GM12878 (cell line): ENCODE data around the gene CILP2. TPM values are rescaled to one million over a fixed set of nuclear protein-coding genes. Genes with fewer than 3 reads are reported as not detected.

Source experiments
- ATAC-seq: fragments of 200-7000 bp; cut with Tn5 transposase; 3 replicates; pipeline ENCODE4 v1.9.1; 2020; ENCODE audit warnings: mild to moderate bottlenecking, moderate library complexity
- BruUV-seq: library from RNA; stranded (reverse); fragments of 400-500 nt; replicated peaks from 2 replicates; lab custom pipeline; 2021; lab: Mats Ljungman, UMichigan
- CTCF ChIA-PET: fragments of 300-600 bp; sonication (Branson Sonifier 250); formaldehyde crosslinking; extraction: SDS; loops from one replicate; lab custom pipeline; 2021; ENCODE audit warnings: inconsistent platforms; lab: Yijun Ruan, JAX
- POLR2A ChIA-PET: fragments of 350-600 bp; formaldehyde crosslinking; extraction: SDS; loops from one replicate; lab custom pipeline; 2021; ENCODE audit warnings: inconsistent platforms; lab: Charles Lee
- RAD21 ChIA-PET: fragments of 300-600 bp; sonication (Branson Sonifier 250); formaldehyde crosslinking; loops from one replicate; lab custom pipeline; 2023; ENCODE audit warnings: antibody characterized with exemption; ENCODE audit not compliant: unreplicated experiment; lab: Charles Lee
- SMC1A ChIA-PET: fragments of 300-600 bp; sonication (Branson Sonifier 250); formaldehyde crosslinking; loops from one replicate; lab custom pipeline; 2023; ENCODE audit not compliant: unreplicated experiment, uncharacterized antibody; lab: Charles Lee
- DNase-seq: peaks from one replicate; pipeline ENCODE4 v3.0.0-alpha.2; 2011; ENCODE audit warnings: low read depth, low spot score
- FAIRE-seq: peaks from 3 replicates; lab custom pipeline; 2011; peaks lifted over from hg19 to GRCh38; lab: Jason Lieb, UNC
- H2AFZ ChIP-seq: 2 replicates; pipeline ENCODE4 v1.6.0; 2011; ENCODE audit warnings: low read depth, low read length, control low read depth; ENCODE audit not compliant: control insufficient read depth
- H3K27ac ChIP-seq: 2 replicates; pipeline ENCODE4 v1.5.1; 2011; ENCODE audit warnings: control low read depth; ENCODE audit not compliant: control insufficient read depth, insufficient read depth
- H3K27me3 ChIP-seq, 2 experiments: replicated peaks in 1 of 2; 2 replicates each; pipeline versions ENCODE4 v1.6.0 to v1.6.1; 2011; ENCODE audit warnings: low read length in 1 of 2; ENCODE audit not compliant: control insufficient read depth in 2 of 2, insufficient read depth in 2 of 2
- H3K36me3 ChIP-seq, 2 experiments: 2 replicates each; pipeline ENCODE4 v1.5.1; 2011; ENCODE audit warnings: low read length in 1 of 2; ENCODE audit not compliant: control insufficient read depth in 2 of 2, insufficient read depth in 2 of 2
- H3K4me1 ChIP-seq: 2 replicates; pipeline ENCODE4 v1.6.1; 2011; ENCODE audit warnings: mild to moderate bottlenecking, low read length, moderate library complexity, mixed read lengths; ENCODE audit not compliant: control insufficient read depth, insufficient read depth
- H3K4me2 ChIP-seq: 2 replicates; pipeline ENCODE4 v1.6.0; 2011; ENCODE audit warnings: control low read depth; ENCODE audit not compliant: control insufficient read depth, insufficient read depth
- H3K4me3 ChIP-seq: fragments of 200-600 bp; sonication (generic); 2 replicates; pipeline ENCODE4 v1.5.1; 2016
- H3K79me2 ChIP-seq: 2 replicates; pipeline ENCODE4 v1.6.0; 2011; ENCODE audit warnings: low read length; ENCODE audit not compliant: control insufficient read depth, insufficient read depth
- H3K9ac ChIP-seq: 2 replicates; pipeline ENCODE4 v1.8.0; 2011; ENCODE audit warnings: low read length, control low read depth, mixed read lengths; ENCODE audit not compliant: control insufficient read depth, insufficient read depth
- H3K9me3 ChIP-seq: replicated peaks from 3 replicates; pipeline ENCODE4 v1.5.1; 2011; ENCODE audit warnings: mild to moderate bottlenecking, low read length; ENCODE audit not compliant: control insufficient read depth, insufficient read depth
- H4K20me1 ChIP-seq: 2 replicates; pipeline ENCODE4 v1.6.0; 2011; ENCODE audit not compliant: control insufficient read depth, insufficient read depth
- CUX1 ChIP-seq: IDR thresholded peaks from 2 replicates; pipeline ENCODE4 v1.6.1; 2012; ENCODE audit warnings: improper control_type of control experiment, low read depth, low read length; ENCODE audit not compliant: insufficient replicate concordance
- REST ChIP-seq: IDR thresholded peaks from 2 replicates; pipeline ENCODE4 v1.6.1; 2012; ENCODE audit warnings: mild to moderate bottlenecking, low read depth, low read length
- WGBS: methylation state at CpG from one replicate; pipeline ENCODE4 v1.1.6; 2016; ENCODE audit warnings: low lambda C conversion rate; ENCODE audit not compliant: insufficient replicate concordance, insufficient coverage; ENCODE audit errors: missing lambda C conversion rate; 5-methylcytosine and 5-hydroxymethylcytosine counted together
- in situ Hi-C: fragments of 300-500 bp; cut with MboI; formaldehyde crosslinking; loops from 9 replicates; pipeline ENCODE4 v1.14.3; 2018; ENCODE audit warnings: mixed read lengths
- intact Hi-C: fragments of 100-400 bp; cut with micrococcal nuclease; formaldehyde crosslinking; loops from one replicate; pipeline ENCODE4 v1.14.2; 2022; ENCODE audit not compliant: unreplicated experiment
- polyA plus RNA-seq, 11 experiments: library from polyadenylated mRNA; depleted of rRNA in 4 of 11; unstranded in 6 of 11; stranded (reverse) in 5 of 11; fragments of >200 nt; fragmentation: Nextera tagmentation in 4 of 11; fragmentation: Illumina TruSeq in 1 of 11; extraction: Ambion mirVana in 4 of 11; extraction: Trizol in 1 of 11; gene quantifications; 1 replicate in 1 of 11; 2 replicates in 10 of 11; pipeline versions ENCODE4 v1.2.1 to v1.2.3, GENCODE V29; 2011 to 2016; ENCODE audit warnings: inconsistent platforms in 2 of 11, missing spikeins in 2 of 11, low read depth in 1 of 11
- total RNA-seq, 4 experiments: library from RNA; depleted of rRNA in 3 of 4; stranded (reverse); fragments of >200 nt in 3 of 4; fragmentation: Illumina TruSeq in 1 of 4; extraction: Trizol in 1 of 4; gene quantifications; 2 replicates each; pipeline versions ENCODE4 v1.2.1 to v1.2.3, GENCODE V29; 2013 to 2021

CILP2 gene
- total and polyA plus RNA-seq, 10 of the 15 experiments (the other 5 are each of a cell fraction or from before 2014, with no cell fraction given): 0.05 to 0.08 (median 0.06) TPM; not detected in 6

- Histone ChIP-seq H4K20me1 (no peaks in the 10 kb centered on the region), H2AFZ (no peak overlapping the region), H3K4me3 (no peak overlapping the region)
- FAIRE-seq: no peak
- TF ChIP-seq REST: no peak
- no peak for TF ChIP-seq CUX1
- TF ChIP-seq, all 136 proteins: peak for 0
- H3K27me3 ChIP-seq: no peaks in the 10 kb centered on the region
- ChIA-PET SMC1A (no interaction called here), POLR2A (interaction anchor here (0.6 kb wide), 1 partner anchor 422 kb away, joined by 3 read pairs; no protein-coding TSS in a partner anchor), CTCF (interaction anchor here (1.1 kb wide), 1 partner anchor 17 kb away, joined by 4 read pairs; no protein-coding TSS in a partner anchor), RAD21 (no interaction called here)
- no peaks in the 10 kb centered on the region for H3K4me1 ChIP-seq
- intact Hi-C loops (no loop called here), in situ Hi-C loops (no loop called here)
- H3K4me2 ChIP-seq: no peak overlapping the region
- H3K9me3 ChIP-seq: no peaks in the 10 kb centered on the region; the same call in 2 of the 3 replicates
- DNase-seq (no peak), ATAC-seq (no peak)
- no peak overlapping the region for H3K27ac ChIP-seq
- peaks cover 4 to 12% of the 10 kb centered on the region in 2 experiments; a peak in 3 of 4 replicates for H3K36me3 ChIP-seq
- 86% methylated on average over 11 of the region's 11 CpGs for WGBS
- no TSS peak for BruUV-seq
- no peak overlapping the region for H3K9ac ChIP-seq
- H3K79me2 ChIP-seq: no peaks in the 10 kb centered on the region
These were observed 33.2 kb downstream of the CILP2 start for GRCh38 chr19:19571071-19571786.
